Hepatocyte (in vitro differentiated cells): ENCODE measurements around the gene SMIM28. TPM values are rescaled to one million over a fixed set of nuclear protein-coding genes. Genes with fewer than 3 reads are reported as not detected.

ENCODE experiments used
- DNase-seq: peaks from one replicate; pipeline ENCODE4 v3.0.0-alpha.2; 2016; ENCODE audit warnings: low spot score
- H2AFZ ChIP-seq: fragments of 200-600 bp; sonication (generic); 2 replicates; pipeline ENCODE4 v1.6.0; 2016; ENCODE audit warnings: antibody characterized with exemption, mild to moderate bottlenecking
- H3K27ac ChIP-seq: fragments of 200-600 bp; sonication (generic); 2 replicates; pipeline ENCODE4 v1.5.1; 2016; ENCODE audit warnings: mild to moderate bottlenecking
- H3K27me3 ChIP-seq: fragments of 200-600 bp; sonication (generic); 2 replicates; pipeline ENCODE4 v1.6.1; 2016
- H3K36me3 ChIP-seq: fragments of 200-600 bp; sonication (generic); replicated peaks from 2 replicates; pipeline ENCODE4 v1.5.1; 2016; ENCODE audit warnings: low read depth; ENCODE audit not compliant: insufficient read depth
- H3K4me1 ChIP-seq: fragments of 200-600 bp; sonication (generic); 2 replicates; pipeline ENCODE4 v1.5.1; 2016; ENCODE audit warnings: mild to moderate bottlenecking, moderate library complexity; ENCODE audit not compliant: insufficient read depth
- H3K4me2 ChIP-seq: fragments of 200-600 bp; sonication (generic); 2 replicates; pipeline ENCODE4 v1.6.0; 2016
- H3K4me3 ChIP-seq: fragments of 200-600 bp; sonication (generic); 2 replicates; pipeline ENCODE4 v1.5.1; 2016; ENCODE audit warnings: mild to moderate bottlenecking
- H3K79me2 ChIP-seq: fragments of 200-600 bp; sonication (generic); 2 replicates; pipeline ENCODE4 v1.6.0; 2017; ENCODE audit warnings: mild to moderate bottlenecking
- H3K9me2 ChIP-seq: fragments of 200-600 bp; sonication (generic); replicated peaks from 2 replicates; pipeline ENCODE4 v1.6.0; 2017; ENCODE audit warnings: mild to moderate bottlenecking; ENCODE audit not compliant: insufficient read depth
- H3K9me3 ChIP-seq: fragments of 200-600 bp; sonication (generic); 2 replicates; pipeline ENCODE4 v1.5.1; 2016; ENCODE audit warnings: low read depth, mild to moderate bottlenecking
- H4K20me1 ChIP-seq: fragments of 200-600 bp; sonication (generic); 2 replicates; pipeline ENCODE4 v1.6.0; 2016; ENCODE audit warnings: mild to moderate bottlenecking; ENCODE audit not compliant: insufficient read depth, poor library complexity, severe bottlenecking
- EZH2 ChIP-seq: fragments of 200-600 bp; sonication (generic); IDR thresholded peaks from 2 replicates; pipeline ENCODE4 v1.6.1; 2016; ENCODE audit warnings: antibody characterized with exemption, mild to moderate bottlenecking, borderline replicate concordance
- EZH2phosphoT487 ChIP-seq: fragments of 200-600 bp; sonication (generic); IDR thresholded peaks from one replicate; pipeline ENCODE4 v1.6.1; 2018; ENCODE audit warnings: antibody characterized with exemption, mild to moderate bottlenecking, low read depth, moderate library complexity; ENCODE audit not compliant: unreplicated experiment, severe bottlenecking
- WGBS: methylation state at CpG from one replicate; pipeline ENCODE4 v1.1.6; 2016; ENCODE audit warnings: low lambda C conversion rate; ENCODE audit errors: missing lambda C conversion rate; 5-methylcytosine and 5-hydroxymethylcytosine counted together
- polyA plus RNA-seq: library from polyadenylated mRNA; unstranded; fragments of >200 nt; fragmentation: Nextera tagmentation; extraction: Ambion mirVana; gene quantifications from 2 replicates; pipeline ENCODE4 v1.2.1, GENCODE V29; 2016
- total RNA-seq: library from RNA; depleted of rRNA; stranded (reverse); fragments of >200 nt; gene quantifications from 2 replicates; pipeline ENCODE4 v1.2.3, GENCODE V29; 2014
- TF ChIP-seq, protein P1 (sequence below): fragments of 200-600 bp; sonication (generic); IDR thresholded peaks from 2 replicates; pipeline ENCODE4 v1.5.1; 2016; ENCODE audit warnings: antibody characterized with exemption, mild to moderate bottlenecking; ENCODE audit not compliant: poor library complexity

Gene SMIM28
- total and polyA plus RNA-seq, 2 experiments from 2014 or later, result not detected

DNA sequence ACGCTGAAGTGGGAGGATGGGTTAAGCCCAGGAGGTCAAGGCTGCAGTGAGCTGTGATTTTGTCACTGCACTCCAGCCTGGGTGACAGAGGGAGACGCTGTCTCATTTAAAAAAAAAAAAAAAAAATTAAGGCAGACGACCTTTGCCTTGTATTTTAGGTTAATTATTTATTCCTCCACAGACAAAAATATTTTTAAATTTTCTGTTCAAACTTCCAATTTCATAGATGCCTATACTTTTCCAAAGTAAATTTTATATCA, 6.3 kb upstream of the SMIM28 start:
- H3K27ac ChIP-seq, result peak overlapping the region; percentile 38
- no peaks in the 10 kb centered on the region for H3K9me2 ChIP-seq
- H3K4me2 ChIP-seq, result peak overlapping the region; percentile 57
- H3K4me1 ChIP-seq, result peaks cover 6% of the 10 kb centered on the region
- TF ChIP-seq EZH2phosphoT487, result no peak
- TF ChIP-seq, protein P1, sequence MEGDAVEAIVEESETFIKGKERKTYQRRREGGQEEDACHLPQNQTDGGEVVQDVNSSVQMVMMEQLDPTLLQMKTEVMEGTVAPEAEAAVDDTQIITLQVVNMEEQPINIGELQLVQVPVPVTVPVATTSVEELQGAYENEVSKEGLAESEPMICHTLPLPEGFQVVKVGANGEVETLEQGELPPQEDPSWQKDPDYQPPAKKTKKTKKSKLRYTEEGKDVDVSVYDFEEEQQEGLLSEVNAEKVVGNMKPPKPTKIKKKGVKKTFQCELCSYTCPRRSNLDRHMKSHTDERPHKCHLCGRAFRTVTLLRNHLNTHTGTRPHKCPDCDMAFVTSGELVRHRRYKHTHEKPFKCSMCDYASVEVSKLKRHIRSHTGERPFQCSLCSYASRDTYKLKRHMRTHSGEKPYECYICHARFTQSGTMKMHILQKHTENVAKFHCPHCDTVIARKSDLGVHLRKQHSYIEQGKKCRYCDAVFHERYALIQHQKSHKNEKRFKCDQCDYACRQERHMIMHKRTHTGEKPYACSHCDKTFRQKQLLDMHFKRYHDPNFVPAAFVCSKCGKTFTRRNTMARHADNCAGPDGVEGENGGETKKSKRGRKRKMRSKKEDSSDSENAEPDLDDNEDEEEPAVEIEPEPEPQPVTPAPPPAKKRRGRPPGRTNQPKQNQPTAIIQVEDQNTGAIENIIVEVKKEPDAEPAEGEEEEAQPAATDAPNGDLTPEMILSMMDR, result no peak
- TF ChIP-seq EZH2, result no peak
- no peaks in the 10 kb centered on the region for H3K79me2 ChIP-seq
- 37% methylated on average over 3 of the region's 3 CpGs for WGBS
- no peak for DNase-seq
- no peaks in the 10 kb centered on the region for H3K9me3 ChIP-seq
- no peaks in the 10 kb centered on the region for H4K20me1 ChIP-seq
- H3K27me3 ChIP-seq, result no peaks in the 10 kb centered on the region
- H3K36me3 ChIP-seq, result no peaks in the 10 kb centered on the region
- no peak overlapping the region for H3K4me3 ChIP-seq
- no peak overlapping the region for H2AFZ ChIP-seq

DNA sequence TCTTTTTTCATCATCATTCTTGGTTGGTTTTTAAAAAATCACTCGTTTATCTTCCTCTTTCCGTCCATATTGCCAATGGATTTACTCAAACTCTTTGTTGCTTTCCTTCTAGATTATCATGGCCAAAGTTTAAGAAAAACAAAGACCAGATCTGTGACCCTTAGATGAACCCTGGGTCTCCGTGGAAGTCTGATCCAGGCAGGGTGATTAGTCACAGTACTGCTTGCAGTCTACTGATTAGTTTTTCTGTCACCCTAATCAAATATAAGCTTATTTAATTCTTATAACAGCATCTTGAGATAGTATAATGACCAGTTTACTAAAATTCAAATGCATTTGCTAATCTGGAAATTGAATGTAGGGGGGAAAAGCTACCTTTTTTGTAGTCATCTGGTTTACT, 6.0 kb upstream of the SMIM28 start:
- H3K4me2 ChIP-seq, result peak overlapping the region; percentile 57
- H2AFZ ChIP-seq, result no peak overlapping the region
- no peaks in the 10 kb centered on the region for H3K79me2 ChIP-seq
- TF ChIP-seq EZH2, result no peak
- TF ChIP-seq, protein P1, result no peak
- no peak for TF ChIP-seq EZH2phosphoT487
- no peaks in the 10 kb centered on the region for H3K9me3 ChIP-seq
- H4K20me1 ChIP-seq, result no peaks in the 10 kb centered on the region
- H3K4me1 ChIP-seq, result peaks cover 6% of the 10 kb centered on the region
- peak overlapping the region; percentile 38 for H3K27ac ChIP-seq
- H3K36me3 ChIP-seq, result no peaks in the 10 kb centered on the region
- H3K9me2 ChIP-seq, result no peaks in the 10 kb centered on the region
- WGBS, result 12% methylated on average over 3 of the region's 3 CpGs
- no peak overlapping the region for H3K4me3 ChIP-seq
- DNase-seq, result peak; percentile 28
- no peaks in the 10 kb centered on the region for H3K27me3 ChIP-seq

DNA sequence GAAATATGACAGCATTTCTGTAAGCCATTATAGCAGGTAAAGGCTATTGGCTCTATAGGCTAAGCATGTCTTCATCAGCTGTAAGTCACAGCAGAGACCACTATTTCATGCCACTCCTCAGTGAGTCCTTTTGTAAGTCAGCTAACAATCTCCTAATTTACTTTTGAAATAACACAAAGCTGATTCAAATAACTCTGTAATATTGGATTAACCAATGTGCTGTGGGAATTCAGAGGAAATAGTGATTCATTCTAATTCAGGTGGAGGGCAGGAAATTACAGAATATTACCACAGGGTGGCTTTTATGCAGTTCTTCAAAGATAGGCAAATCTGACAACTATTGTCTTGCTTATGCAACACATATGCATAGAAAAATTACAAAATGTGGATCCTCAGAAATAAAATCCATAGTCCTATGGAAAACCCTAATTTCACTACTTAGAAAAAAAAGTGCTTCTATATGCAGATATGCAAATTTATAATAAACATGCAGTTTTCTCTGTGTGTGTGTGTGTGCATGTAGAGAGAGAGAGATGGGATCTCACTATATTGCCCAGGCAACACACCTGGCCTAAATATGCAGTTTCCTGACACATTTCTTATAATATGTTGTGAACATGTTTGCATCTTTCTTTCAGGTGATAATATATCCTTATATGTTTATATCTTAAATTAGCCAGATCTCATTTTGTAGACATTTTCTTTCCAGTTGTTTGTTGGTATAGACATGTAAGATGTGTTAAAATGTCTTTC, 4.8 kb upstream of the SMIM28 start:
- TF ChIP-seq, protein P1, result no peak
- no peak for TF ChIP-seq EZH2phosphoT487
- no peak for TF ChIP-seq EZH2

DNA sequence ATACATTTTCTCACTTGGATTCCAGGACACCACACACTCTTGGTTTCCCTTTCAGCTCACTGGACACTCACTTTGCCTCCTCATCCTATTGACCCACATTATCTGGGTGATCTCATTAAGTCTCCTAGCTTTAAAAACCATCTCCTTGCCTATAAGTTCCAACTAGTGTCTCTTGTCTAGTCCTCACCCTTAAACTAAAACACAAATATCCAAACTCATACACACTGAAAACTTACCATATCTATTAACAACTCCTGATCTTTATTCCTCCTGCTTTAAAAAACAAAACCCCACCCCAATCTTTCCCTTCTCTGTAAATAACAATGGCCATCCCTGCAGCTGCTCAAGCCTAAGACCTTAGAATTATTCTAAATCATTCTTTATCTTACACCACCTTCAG, 3.5 kb upstream of the SMIM28 start:
- Histone ChIP-seq H3K79me2 (no peaks in the 10 kb centered on the region), H3K4me3 (no peak overlapping the region)

More for the DNA sequence above, 4.8 kb upstream of the SMIM28 start:
- no peak overlapping the region for H2AFZ ChIP-seq
- peaks cover 6% of the 10 kb centered on the region for H3K4me1 ChIP-seq
- H3K4me2 ChIP-seq, result no peak overlapping the region
- H3K27me3 ChIP-seq, result no peaks in the 10 kb centered on the region
- H3K27ac ChIP-seq, result no peak overlapping the region
- H3K36me3 ChIP-seq, result no peaks in the 10 kb centered on the region
- no peak overlapping the region for H3K4me3 ChIP-seq
- H3K79me2 ChIP-seq, result no peaks in the 10 kb centered on the region
- no peaks in the 10 kb centered on the region for H3K9me3 ChIP-seq
- H4K20me1 ChIP-seq, result no peaks in the 10 kb centered on the region
- no peak for DNase-seq
- no peaks in the 10 kb centered on the region for H3K9me2 ChIP-seq

More for the DNA sequence above, 3.5 kb upstream of the SMIM28 start:
- Histone ChIP-seq H3K36me3 (no peaks in the 10 kb centered on the region), H3K27ac (no peak overlapping the region), H3K27me3 (no peaks in the 10 kb centered on the region), H3K9me2 (no peaks in the 10 kb centered on the region), H3K4me2 (no peak overlapping the region), H3K9me3 (no peaks in the 10 kb centered on the region), H3K4me1 (peaks cover 6% of the 10 kb centered on the region), H4K20me1 (no peaks in the 10 kb centered on the region), H2AFZ (no peak overlapping the region)
- DNase-seq, result no peak
- TF ChIP-seq, protein P1, result no peak
- TF ChIP-seq EZH2phosphoT487, result no peak
- TF ChIP-seq EZH2, result no peak
